Natural killer cell treated with Interleukin-12 subunit alpha and Interleukin-12 subunit beta and Interleukin-15 and Interleukin-18, amount 100 ng/mL, for 72 hours (primary cell): Measurements from ENCODE around the gene DUSP19. TPM values are rescaled to one million over a fixed set of nuclear protein-coding genes. Genes with fewer than 3 reads are reported as not detected.

Experiments
- ATAC-seq, 2 donors: fragments of 150-1000 bp; cut with Tn5 transposase in 1 of 2; sonication (Bioruptor Pico), chemical (Tn5 transposase) in 1 of 2; 2 replicates each; pipeline ENCODE4 v1.10.0; 2021
- DNase-seq: peaks from one replicate; pipeline ENCODE4 v3.0.0; 2022; ENCODE audit warnings: low spot score
- H3K27ac Mint-ChIP-seq, 2 donors: 1 replicate in 1 of 2; 2 replicates in 1 of 2; pipeline ENCODE4 v1.8.0; 2022; ENCODE audit warnings: mixed read lengths in 2 of 2, mild to moderate bottlenecking in 1 of 2, moderate library complexity in 1 of 2
- H3K27me3 Mint-ChIP-seq, 2 donors: 1 replicate in 1 of 2; 2 replicates in 1 of 2; pipeline ENCODE4 v1.8.0; 2022; ENCODE audit warnings: mixed read lengths in 2 of 2
- H3K36me3 Mint-ChIP-seq: one replicate; pipeline ENCODE4 v1.8.0; 2022; ENCODE audit warnings: mixed read lengths
- H3K4me1 Mint-ChIP-seq, 2 donors: 1 replicate in 1 of 2; 2 replicates in 1 of 2; pipeline ENCODE4 v1.8.0; 2022; ENCODE audit warnings: low read depth in 2 of 2, mixed read lengths in 2 of 2, mild to moderate bottlenecking in 1 of 2
- H3K4me3 Mint-ChIP-seq: one replicate; pipeline ENCODE4 v1.8.0; 2022; ENCODE audit warnings: mixed read lengths
- H3K9me3 Mint-ChIP-seq: 2 replicates; pipeline ENCODE4 v1.8.0; 2022; ENCODE audit warnings: mixed read lengths
- total RNA-seq, 2 donors: library from RNA; stranded (reverse); gene quantifications; one replicate each; pipeline ENCODE4 v1.2.3, GENCODE V29; 2022

Gene DUSP19, protein sequence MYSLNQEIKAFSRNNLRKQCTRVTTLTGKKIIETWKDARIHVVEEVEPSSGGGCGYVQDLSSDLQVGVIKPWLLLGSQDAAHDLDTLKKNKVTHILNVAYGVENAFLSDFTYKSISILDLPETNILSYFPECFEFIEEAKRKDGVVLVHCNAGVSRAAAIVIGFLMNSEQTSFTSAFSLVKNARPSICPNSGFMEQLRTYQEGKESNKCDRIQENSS
- 1 to 10 TPM; 1.4 to 1.5 TPM for total RNA-seq

GRCh38 chr2:183078464-183079138, at the start of gene DUSP19:
TSS of gene DUSP19 (plus strand) at chr2:183078747. CDS start at chr2:183078934, 187 bp downstream.
- Mint-ChIP-seq H3K4me1 (peaks cover 8 to 12% of the 10 kb centered on the region in 2 donors), H3K36me3 (no peaks in the 10 kb centered on the region), H3K4me3 (peak within 1 kb of the TSS; percentile 96), H3K9me3 (no peaks in the 10 kb centered on the region), H3K27ac (peak within 1 kb of the TSS; percentile 53 to 92), H3K27me3 (peaks cover 0 to 6% of the 10 kb centered on the region in 2 donors)
- ATAC-seq (peak; percentile 81 to 90), DNase-seq (peak; percentile 83)

DNA sequence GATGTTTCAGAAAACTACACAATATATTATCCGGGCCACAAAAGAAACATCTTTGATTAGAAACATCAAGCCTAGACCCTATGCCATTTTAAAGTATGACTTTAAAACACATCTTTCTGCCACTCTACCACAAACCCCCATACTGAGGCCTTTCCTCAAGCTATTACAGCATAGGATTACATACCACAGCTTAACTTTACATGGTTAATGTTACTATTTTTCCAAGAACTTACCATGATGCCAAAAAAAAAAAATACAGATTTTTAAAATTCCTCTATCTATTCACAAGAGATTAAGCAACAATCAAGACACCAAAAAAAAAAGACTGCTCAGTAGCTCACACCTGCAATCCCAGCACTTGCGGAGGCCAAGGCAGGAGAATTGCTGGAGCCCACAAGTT, 49.3 kb upstream of the DUSP19 start:
- H3K9me3 Mint-ChIP-seq, result no peaks in the 10 kb centered on the region
- no peaks in the 10 kb centered on the region for H3K4me1 Mint-ChIP-seq
- no peaks in the 10 kb centered on the region for H3K36me3 Mint-ChIP-seq
- H3K27me3 Mint-ChIP-seq, result peaks cover 29 to 52% of the 10 kb centered on the region in 2 donors
- H3K4me3 Mint-ChIP-seq, result no peak overlapping the region
- DNase-seq, result no peak
- no peak for ATAC-seq
- no peak overlapping the region for H3K27ac Mint-ChIP-seq

DNA sequence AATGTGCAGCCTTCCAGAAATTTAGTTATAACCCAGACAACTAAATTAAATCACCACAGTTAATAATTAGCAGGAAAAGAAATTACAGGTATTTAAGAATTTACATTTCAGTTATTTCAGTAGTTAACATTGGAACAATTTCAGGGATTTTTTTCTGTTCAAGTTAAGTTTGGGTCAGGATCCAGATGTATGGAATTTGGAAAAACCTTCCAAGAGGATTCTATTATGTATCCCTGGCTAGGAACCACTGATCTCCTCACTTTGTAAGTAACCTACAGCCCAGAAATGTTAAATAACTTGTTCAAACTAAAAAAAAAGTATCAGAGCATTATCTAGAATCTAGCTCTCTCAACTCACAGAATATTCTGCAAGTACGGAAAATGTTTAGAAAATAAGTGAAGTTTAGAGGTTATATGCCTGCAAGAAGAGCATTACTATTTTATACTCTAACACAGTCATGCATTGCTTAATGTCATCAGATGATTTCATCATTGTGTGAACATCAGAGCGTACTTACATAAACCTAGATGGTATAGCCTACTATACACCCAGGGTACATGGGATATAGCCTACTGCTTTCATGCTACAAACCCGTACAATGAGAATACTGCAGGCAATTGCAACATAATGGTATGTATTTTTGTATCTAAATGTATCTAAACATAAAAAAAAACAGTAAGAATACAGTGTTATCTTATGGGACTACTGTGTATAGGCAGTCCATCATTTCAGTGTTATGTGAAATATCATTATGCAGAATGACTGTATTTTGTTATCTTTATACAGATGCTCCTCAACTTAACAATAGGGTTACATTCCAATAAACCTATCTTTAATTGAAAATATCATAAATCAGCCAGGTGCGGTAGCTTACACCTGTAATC, 46.4 kb upstream of the DUSP19 start:
- no peak for DNase-seq
- Mint-ChIP-seq H3K4me3 (no peak overlapping the region), H3K4me1 (peaks cover 9 to 16% of the 10 kb centered on the region in 2 donors), H3K27me3 (peaks cover 35 to 60% of the 10 kb centered on the region in 2 donors), H3K27ac (no peak overlapping the region), H3K9me3 (no peaks in the 10 kb centered on the region), H3K36me3 (no peaks in the 10 kb centered on the region)
- no peak for ATAC-seq

DNA sequence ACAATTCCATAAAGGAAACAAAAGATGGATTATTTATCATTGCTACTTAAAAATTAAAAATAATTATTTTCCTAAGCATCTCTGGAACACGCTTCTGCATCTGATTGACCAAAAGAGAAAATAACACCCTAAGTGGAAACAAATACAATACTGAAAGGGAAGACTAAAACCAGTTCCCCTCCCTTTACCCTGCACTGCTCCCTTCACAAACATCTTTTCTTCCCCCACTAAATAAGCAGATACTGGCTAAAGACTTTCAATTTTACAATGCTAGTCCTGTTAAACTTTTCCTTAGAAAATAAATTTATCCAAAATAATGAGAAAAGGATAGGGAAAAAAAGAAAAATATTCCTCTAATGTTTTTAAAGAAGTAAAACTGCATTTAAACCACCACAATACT, 44.6 kb upstream of the DUSP19 start:
- Mint-ChIP-seq H3K36me3 (no peaks in the 10 kb centered on the region), H3K27ac (no peak overlapping the region), H3K9me3 (no peaks in the 10 kb centered on the region), H3K4me1 (peaks cover 14 to 22% of the 10 kb centered on the region in 2 donors), H3K4me3 (no peak overlapping the region), H3K27me3 (peaks cover 38 to 61% of the 10 kb centered on the region in 2 donors)
- DNase-seq, result no peak
- ATAC-seq, result no peak

- Mint-ChIP-seq H3K27me3 (peaks cover 35 to 61% of the 10 kb centered on the region in 2 donors), H3K27ac (no peak overlapping the region), H3K36me3 (no peaks in the 10 kb centered on the region), H3K4me3 (no peak overlapping the region), H3K4me1 (peaks cover 17 to 25% of the 10 kb centered on the region in 2 donors), H3K9me3 (no peaks in the 10 kb centered on the region)
- ATAC-seq, result no peak
- DNase-seq, result no peak
Observed at GRCh38 chr2:183034806-183035205, 43.7 kb upstream of the DUSP19 start.

- no peak for ATAC-seq
- DNase-seq, result no peak
- H3K4me3 Mint-ChIP-seq, result no peak overlapping the region
- H3K27me3 Mint-ChIP-seq, result peaks cover 34 to 61% of the 10 kb centered on the region in 2 donors
- H3K36me3 Mint-ChIP-seq, result no peaks in the 10 kb centered on the region
- H3K27ac Mint-ChIP-seq, result no peak overlapping the region
- H3K4me1 Mint-ChIP-seq, result peaks cover 17 to 25% of the 10 kb centered on the region in 2 donors
- no peaks in the 10 kb centered on the region for H3K9me3 Mint-ChIP-seq
Observed at GRCh38 chr2:183035298-183035953, 43.1 kb upstream of the DUSP19 start.

- Mint-ChIP-seq H3K27ac (peak overlapping the region in 1 of 2 donors; percentile 47), H3K36me3 (no peaks in the 10 kb centered on the region), H3K9me3 (no peaks in the 10 kb centered on the region), H3K4me3 (peak overlapping the region; percentile 82), H3K4me1 (peaks cover 17 to 25% of the 10 kb centered on the region in 2 donors), H3K27me3 (peaks cover 35 to 61% of the 10 kb centered on the region in 2 donors)
- DNase-seq (no peak), ATAC-seq (no peak)
Observed at GRCh38 chr2:183035954-183036669, 42.4 kb upstream of the DUSP19 start.

- Mint-ChIP-seq H3K27ac (peak overlapping the region; percentile 47 to 56), H3K4me3 (peak overlapping the region; percentile 82), H3K4me1 (peaks cover 17 to 25% of the 10 kb centered on the region in 2 donors), H3K27me3 (peaks cover 32 to 58% of the 10 kb centered on the region in 2 donors), H3K9me3 (no peaks in the 10 kb centered on the region), H3K36me3 (no peaks in the 10 kb centered on the region)
- ATAC-seq (no peak), DNase-seq (no peak)
Observed at GRCh38 chr2:183037074-183037552, 41.4 kb upstream of the DUSP19 start.

DNA sequence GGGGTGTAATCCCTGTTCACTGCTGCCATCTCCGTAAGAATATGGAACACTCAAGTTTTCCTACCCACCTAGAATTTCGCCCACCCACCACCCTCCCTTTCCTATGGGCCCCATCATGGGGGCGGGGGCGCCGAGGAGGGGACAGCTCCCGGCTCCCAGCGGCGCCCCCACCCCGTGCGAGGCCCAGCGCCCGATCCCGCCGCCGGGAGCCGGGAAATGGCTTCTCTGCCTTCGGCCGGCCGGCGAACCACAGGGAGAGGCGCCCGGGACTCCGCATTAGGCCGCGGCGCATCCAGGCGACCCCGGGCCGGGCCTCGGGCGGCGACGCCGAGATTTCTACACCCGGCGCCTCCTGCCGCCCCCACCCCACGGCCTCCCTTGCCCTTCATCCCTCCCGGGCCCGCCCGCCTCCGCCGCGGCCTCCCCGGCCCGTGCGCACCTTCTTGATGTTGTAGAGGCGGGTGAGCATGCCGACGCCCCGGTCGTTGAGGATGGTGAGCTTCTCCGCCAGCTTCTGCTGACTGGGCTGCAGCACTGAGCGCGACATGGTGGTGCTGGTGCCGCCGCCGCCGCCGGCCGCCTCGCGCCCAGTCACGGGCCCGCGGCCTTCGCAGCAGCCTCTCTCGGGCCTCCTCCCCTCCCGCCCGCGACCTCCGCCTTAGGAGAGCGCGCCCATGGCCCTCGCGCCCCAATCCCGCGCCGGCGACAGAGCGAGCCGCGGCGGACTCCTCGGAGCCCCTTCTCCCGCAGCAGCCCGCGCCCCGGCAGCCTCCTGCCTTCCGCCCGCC, 40.8 kb upstream of the DUSP19 start:
- Mint-ChIP-seq H3K36me3 (no peaks in the 10 kb centered on the region), H3K27ac (peak overlapping the region in 1 of 2 donors; percentile 56), H3K9me3 (no peaks in the 10 kb centered on the region), H3K27me3 (peaks cover 36 to 62% of the 10 kb centered on the region in 2 donors), H3K4me3 (peak overlapping the region; percentile 82), H3K4me1 (peaks cover 17 to 25% of the 10 kb centered on the region in 2 donors)
- DNase-seq (no peak), ATAC-seq (peak; percentile 72 to 78)

DNA sequence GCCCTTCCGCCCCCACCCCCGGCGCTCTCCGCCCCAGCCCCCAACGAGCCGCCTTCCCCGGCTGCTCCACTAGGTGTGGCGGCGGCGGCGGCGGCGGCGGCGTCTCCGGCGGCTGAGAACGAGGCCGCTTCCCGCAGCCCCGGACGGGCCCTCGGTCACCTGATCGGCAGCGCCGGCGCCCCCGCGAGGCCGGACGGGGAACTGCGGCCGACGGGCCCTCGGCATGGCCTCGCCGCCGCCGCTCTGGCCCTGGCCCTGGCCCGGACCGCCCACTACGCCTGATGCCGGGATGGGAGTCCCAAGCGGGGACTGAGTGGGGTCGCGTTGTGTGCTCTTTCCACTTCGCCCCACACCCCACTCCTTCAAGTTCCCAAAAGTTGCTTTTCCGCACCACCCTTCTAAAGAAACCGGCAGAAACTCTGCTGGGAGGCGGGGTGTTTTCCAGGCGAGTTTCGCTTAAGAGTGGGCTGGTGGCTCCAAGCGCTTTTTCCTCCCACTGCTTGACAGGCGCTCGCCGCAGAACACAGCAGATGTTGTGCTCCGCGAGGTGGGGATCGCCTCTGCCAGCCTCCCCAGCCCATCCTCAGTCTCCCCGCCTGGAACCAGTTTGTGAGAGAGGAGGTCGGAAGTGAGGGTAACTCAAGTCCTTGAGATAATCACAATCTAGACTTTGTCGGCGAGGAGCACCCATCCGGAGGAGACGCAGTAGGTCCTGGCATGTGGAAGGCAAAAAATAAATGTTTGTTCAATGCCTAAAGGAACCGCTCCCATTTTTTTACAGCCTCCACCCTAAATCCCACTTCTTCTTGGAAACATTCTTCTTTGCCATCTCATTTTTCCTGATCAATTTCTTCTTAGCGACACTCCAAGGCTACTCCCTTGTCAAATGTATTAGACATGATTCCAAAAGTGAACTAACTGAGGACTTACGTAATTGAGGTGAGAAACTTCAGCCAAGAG, 39.9 kb upstream of the DUSP19 start, which contains the start of gene NCKAP1:
TSS of gene NCKAP1 (minus strand) at position 117 of the 960 bp plus-strand sequence. CDS start 358 bp downstream, outside the sequence.
- peak; percentile 95 to 96 for ATAC-seq
- H3K36me3 Mint-ChIP-seq, result no peaks in the 10 kb centered on the region
- H3K9me3 Mint-ChIP-seq, result no peaks in the 10 kb centered on the region
- peak; percentile 92 for DNase-seq
- peaks cover 17 to 25% of the 10 kb centered on the region in 2 donors for H3K4me1 Mint-ChIP-seq
- peak within 1 kb of the TSS in 1 of 2 donors; percentile 56 for H3K27ac Mint-ChIP-seq
- H3K4me3 Mint-ChIP-seq, result peak within 1 kb of the TSS; percentile 82
- peaks cover 32 to 62% of the 10 kb centered on the region in 2 donors for H3K27me3 Mint-ChIP-seq

GRCh38 chr2:183040604-183041003, 37.9 kb upstream of the DUSP19 start:
- no peak overlapping the region for H3K27ac Mint-ChIP-seq
- no peaks in the 10 kb centered on the region for H3K36me3 Mint-ChIP-seq
- DNase-seq, result no peak
- no peak overlapping the region for H3K4me3 Mint-ChIP-seq
- H3K27me3 Mint-ChIP-seq, result peaks cover 39 to 47% of the 10 kb centered on the region in 2 donors
- peaks cover 3% of the 10 kb centered on the region for H3K9me3 Mint-ChIP-seq
- no peak for ATAC-seq
- H3K4me1 Mint-ChIP-seq, result peaks cover 14 to 22% of the 10 kb centered on the region in 2 donors
